Keratinocyte (primary cell): ENCODE data around the gene DVL1. TPM values are rescaled to one million over a fixed set of nuclear protein-coding genes. Genes with fewer than 3 reads are reported as not detected.

ENCODE experiments used
- DNase-seq: peaks from one replicate; pipeline ENCODE4 v3.0.0-alpha.2; 2011; ENCODE audit warnings: low read depth, missing footprints, low spot score
- FAIRE-seq: peaks from 2 replicates; lab custom pipeline; 2011; peaks lifted over from hg19 to GRCh38; lab: Jason Lieb, UNC
- H2AFZ ChIP-seq: 2 replicates; pipeline ENCODE4 v1.6.0; 2012; ENCODE audit warnings: low read length, control low read depth, inconsistent platforms; ENCODE audit not compliant: control insufficient read depth
- H3K27ac ChIP-seq: 2 replicates; pipeline ENCODE4 v1.5.1; 2011; ENCODE audit warnings: low read length; ENCODE audit not compliant: control insufficient read depth, insufficient read depth
- H3K27me3 ChIP-seq: 3 replicates; pipeline ENCODE4 v1.6.0; 2011; ENCODE audit warnings: low read length; ENCODE audit not compliant: control insufficient read depth, insufficient read depth; ENCODE audit errors: extremely low read depth
- H3K36me3 ChIP-seq, 2 experiments: 2 replicates in 1 of 2; 3 replicates in 1 of 2; pipeline ENCODE4 v1.5.1; 2011; ENCODE audit warnings: low read length in 2 of 2, mild to moderate bottlenecking in 1 of 2; ENCODE audit not compliant: control insufficient read depth in 2 of 2, insufficient read depth in 2 of 2; ENCODE audit errors: extremely low read depth in 1 of 2
- H3K4me1 ChIP-seq: 3 replicates; pipeline ENCODE4 v1.5.1; 2011; ENCODE audit warnings: low read length; ENCODE audit not compliant: control insufficient read depth, insufficient read depth; ENCODE audit errors: extremely low read depth
- H3K4me2 ChIP-seq: 3 replicates; pipeline ENCODE4 v1.6.0; 2011; ENCODE audit warnings: low read depth, low read length; ENCODE audit not compliant: control insufficient read depth, insufficient read depth; ENCODE audit errors: extremely low read depth
- H3K4me3 ChIP-seq, 3 experiments: fragments of 200-600 bp in 1 of 3; sonication (generic) in 1 of 3; 2 replicates in 2 of 3; 3 replicates in 1 of 3; pipeline ENCODE4 v1.5.1; 2011 to 2016; ENCODE audit warnings: low read length in 3 of 3, mild to moderate bottlenecking in 3 of 3, control low read depth in 2 of 3, inconsistent platforms in 1 of 3, low read depth in 1 of 3, mixed read lengths in 1 of 3, mixed run types in 1 of 3, moderate library complexity in 1 of 3; ENCODE audit not compliant: control insufficient read depth in 2 of 3, insufficient read depth in 2 of 3; ENCODE audit errors: extremely low read depth in 1 of 3
- H3K79me2 ChIP-seq: 2 replicates; pipeline ENCODE4 v1.6.0; 2012; ENCODE audit warnings: low read length; ENCODE audit not compliant: control insufficient read depth, insufficient read depth
- H3K9ac ChIP-seq: 3 replicates; pipeline ENCODE4 v1.6.0; 2011; ENCODE audit warnings: low read length; ENCODE audit not compliant: control insufficient read depth, insufficient read depth; ENCODE audit errors: extremely low read depth
- H3K9me1 ChIP-seq: 3 replicates; pipeline ENCODE4 v1.6.0; 2011; ENCODE audit warnings: low read length; ENCODE audit not compliant: control insufficient read depth, insufficient read depth; ENCODE audit errors: extremely low read depth
- H3K9me3 ChIP-seq: 2 replicates; pipeline ENCODE4 v1.5.1; 2012; ENCODE audit warnings: low read depth, low read length; ENCODE audit not compliant: control insufficient read depth
- H4K20me1 ChIP-seq: 3 replicates; pipeline ENCODE4 v1.6.0; 2011; ENCODE audit warnings: low read length; ENCODE audit not compliant: control insufficient read depth, insufficient read depth; ENCODE audit errors: extremely low read depth
- CTCF ChIP-seq, 3 experiments: IDR thresholded peaks in 1 of 3; conservative IDR thresholded peaks in 1 of 3; optimal IDR thresholded peaks in 1 of 3; 2 replicates in 2 of 3; 3 replicates in 1 of 3; pipeline versions ENCODE3 to v1.5.1; 2011; ENCODE audit warnings: low read length in 3 of 3, mild to moderate bottlenecking in 3 of 3, moderate library complexity in 2 of 3, control low read depth in 1 of 3, inconsistent platforms in 1 of 3; ENCODE audit not compliant: insufficient read depth in 2 of 3; ENCODE audit errors: extremely low read depth in 1 of 3
- EZH2 ChIP-seq: IDR thresholded peaks from one replicate; pipeline ENCODE4 v1.6.1; 2012; ENCODE audit warnings: inconsistent platforms, mild to moderate bottlenecking, low read length, moderate library complexity
- dilution Hi-C: fragments of 300-500 bp; cut with MboI; formaldehyde crosslinking; loops from one replicate; pipeline ENCODE4 v1.7.0; 2020; ENCODE audit warnings: low sequenced_read_pairs; ENCODE audit not compliant: extremely low pct_ligation_motif_present
- polyA plus RNA-seq, 5 experiments: library from polyadenylated mRNA; depleted of rRNA in 3 of 5; stranded (reverse) in 3 of 5; stranded (forward) in 1 of 5; unstranded in 1 of 5; fragments of >200 nt; gene quantifications; 1 replicate in 1 of 5; 2 replicates in 3 of 5; 3 replicates in 1 of 5; pipeline versions ENCODE4 v1.2.1 to v1.2.3, GENCODE V29; 2011 to 2012; ENCODE audit warnings: missing spikeins in 2 of 5, low read depth in 1 of 5, low replicate concordance in 1 of 5

The DVL1 gene
- polyA plus RNA-seq, 1 donor (not counting 4 experiments of a cell fraction or from before 2014, with no cell fraction given): 31.6 TPM

DNA sequence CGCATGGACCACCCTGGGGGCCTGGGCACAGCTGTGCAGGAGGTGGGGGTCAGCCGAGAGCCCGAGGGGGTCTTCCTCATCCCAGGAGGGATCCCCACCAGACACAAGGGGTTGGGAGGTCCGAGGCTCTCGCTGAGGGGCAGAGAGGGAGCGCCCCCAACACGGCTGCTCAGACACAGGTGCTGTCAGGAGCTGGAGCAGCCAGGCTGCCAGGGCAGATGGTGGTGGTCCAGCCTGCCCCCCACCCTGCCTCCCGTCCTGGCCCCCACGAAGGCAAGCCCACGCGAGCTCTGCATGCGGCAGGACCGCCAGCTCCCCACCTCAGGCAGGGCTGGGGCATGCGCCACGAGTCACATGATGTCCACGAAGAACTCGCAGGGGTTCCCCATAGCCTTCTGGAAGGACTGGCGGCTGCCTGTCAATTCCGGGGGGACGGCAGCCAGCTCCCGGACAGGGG, 13.4 kb downstream of the DVL1 start:
- no peak for DNase-seq
- Histone ChIP-seq H3K9me1 (no peaks in the 10 kb centered on the region), H3K4me3 (no peak overlapping the region), H2AFZ (no peak overlapping the region), H3K4me2 (no peak overlapping the region), H4K20me1 (peaks cover 36% of the 10 kb centered on the region), H3K27me3 (peaks cover 11% of the 10 kb centered on the region), H3K9ac (no peak overlapping the region), H3K4me1 (peaks cover 32% of the 10 kb centered on the region), H3K79me2 (peaks cover 5% of the 10 kb centered on the region), H3K27ac (no peak overlapping the region), H3K9me3 (no peaks in the 10 kb centered on the region), H3K36me3 (peaks cover 9 to 18% of the 10 kb centered on the region in 2 experiments)
- FAIRE-seq: no peak
- TF ChIP-seq EZH2 (no peak), CTCF (optimal IDR thresholded peaks at IDR 0.05 in 1 of 3, IDR thresholded peaks at IDR 0.05 in 1 of 3, conservative IDR thresholded peaks at IDR 0.05 in 1 of 3; ENCODE audit: extremely low read depth in 1 of 3, insufficient read depth in 2 of 3, low read length in 3 of 3) (no peak)
- dilution Hi-C loops: no loop called here

DNA sequence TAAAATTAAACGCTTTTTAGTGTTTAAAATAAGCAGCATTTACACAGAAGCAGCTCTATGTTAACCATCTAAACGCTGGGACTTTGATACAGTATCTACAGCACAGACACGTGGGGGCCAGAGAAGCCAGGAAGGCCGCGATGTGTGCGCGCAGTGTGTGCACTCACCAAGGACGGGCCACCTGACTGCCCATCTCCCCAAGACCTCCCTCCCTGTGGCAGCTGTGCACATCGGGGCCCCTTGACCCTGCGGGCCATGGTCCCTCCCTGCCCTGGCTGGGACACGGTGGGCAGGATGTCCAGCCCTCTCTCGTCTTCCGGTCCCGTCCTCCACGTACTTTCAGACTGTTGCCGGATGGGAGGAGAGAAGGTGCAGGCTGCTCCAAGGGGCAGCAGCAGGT, 13.9 kb downstream of the DVL1 start:
- no peak overlapping the region for H2AFZ ChIP-seq
- H3K4me3 ChIP-seq: no peak overlapping the region
- no peaks in the 10 kb centered on the region for H3K9me3 ChIP-seq
- H3K4me1 ChIP-seq: peaks cover 32% of the 10 kb centered on the region
- H4K20me1 ChIP-seq: peaks cover 31% of the 10 kb centered on the region
- peaks cover 7 to 12% of the 10 kb centered on the region in 2 experiments for H3K36me3 ChIP-seq
- H3K9ac ChIP-seq: no peak overlapping the region
- H3K27me3 ChIP-seq: peaks cover 11% of the 10 kb centered on the region
- dilution Hi-C loops: no loop called here
- H3K9me1 ChIP-seq: no peaks in the 10 kb centered on the region
- no peak for FAIRE-seq
- H3K79me2 ChIP-seq: peaks cover under 1% of the 10 kb centered on the region
- DNase-seq: no peak
- TF ChIP-seq EZH2 (no peak), CTCF (optimal IDR thresholded peaks at IDR 0.05 in 1 of 3, IDR thresholded peaks at IDR 0.05 in 1 of 3, conservative IDR thresholded peaks at IDR 0.05 in 1 of 3; ENCODE audit: extremely low read depth in 1 of 3, insufficient read depth in 2 of 3, low read length in 3 of 3) (no peak)
- no peak overlapping the region for H3K4me2 ChIP-seq
- no peak overlapping the region for H3K27ac ChIP-seq
